HG03354 (cell line): Measurements from ENCODE around the gene B3GNT5.

Source experiments
- ATAC-seq: cut with Tn5 transposase; IDR thresholded peaks from one replicate; pipeline ENCODE4 v1.9.1; 2021; ENCODE audit warnings: mild to moderate bottlenecking; ENCODE audit not compliant: unreplicated experiment, poor library complexity, severe bottlenecking

B3GNT5 gene

GRCh38 chr3:183252973-183253527, at the start of gene B3GNT5:
Gene B3GNT5, plus strand, starts transcription at chr3:183253253. Its CDS starts 16,546 bp downstream, at chr3:183269799.
- ATAC-seq, result no peak

GRCh38 chr3:183203670-183204069, 49.4 kb upstream of the B3GNT5 start:
- ATAC-seq, result no peak

DNA sequence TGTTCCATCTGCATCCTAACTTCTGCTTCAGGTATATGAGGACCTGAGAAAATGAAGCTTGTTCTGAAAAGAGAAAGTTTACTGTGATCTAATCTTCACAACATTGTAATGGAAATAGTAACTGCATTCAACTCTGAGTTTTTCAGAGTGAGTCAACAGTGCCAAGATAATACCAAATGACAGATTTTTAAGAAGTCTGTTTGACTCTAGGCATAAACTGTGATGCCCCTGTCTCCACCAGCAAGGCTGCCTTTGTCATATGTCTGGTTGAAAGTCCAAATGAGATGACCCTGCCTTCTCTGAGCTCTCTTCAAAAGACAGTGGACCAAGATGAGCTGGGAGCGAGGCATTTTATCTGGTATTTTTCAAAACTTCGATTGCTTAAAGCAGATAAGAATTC, 44.8 kb upstream of the B3GNT5 start:
- no peak for ATAC-seq

DNA sequence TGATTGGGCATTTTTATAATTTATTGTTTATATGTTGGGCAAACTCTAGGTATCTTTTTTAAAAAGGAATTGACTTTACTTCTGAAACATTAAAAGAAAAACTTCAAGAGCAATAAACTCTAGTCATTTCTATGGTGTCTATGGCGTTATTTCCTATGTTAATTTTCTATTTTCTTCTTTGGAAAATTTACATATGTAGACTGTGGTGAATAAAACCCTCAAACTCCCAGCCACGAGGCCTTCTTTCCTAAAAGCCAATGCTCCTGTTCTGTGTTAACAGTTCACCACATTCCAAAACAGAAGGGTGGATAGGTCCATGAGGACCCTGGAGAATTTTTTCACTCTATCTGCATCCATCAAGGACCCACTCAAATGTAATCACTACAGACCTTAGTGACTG, 44.3 kb upstream of the B3GNT5 start:
- ATAC-seq, result no peak

- no peak for ATAC-seq
Observed at GRCh38 chr3:183210341-183210740, 42.7 kb upstream of the B3GNT5 start.

GRCh38 chr3:183210862-183211341, 42.2 kb upstream of the B3GNT5 start:
- no peak for ATAC-seq

GRCh38 chr3:183211352-183211751, 41.7 kb upstream of the B3GNT5 start:
- ATAC-seq, result no peak

DNA sequence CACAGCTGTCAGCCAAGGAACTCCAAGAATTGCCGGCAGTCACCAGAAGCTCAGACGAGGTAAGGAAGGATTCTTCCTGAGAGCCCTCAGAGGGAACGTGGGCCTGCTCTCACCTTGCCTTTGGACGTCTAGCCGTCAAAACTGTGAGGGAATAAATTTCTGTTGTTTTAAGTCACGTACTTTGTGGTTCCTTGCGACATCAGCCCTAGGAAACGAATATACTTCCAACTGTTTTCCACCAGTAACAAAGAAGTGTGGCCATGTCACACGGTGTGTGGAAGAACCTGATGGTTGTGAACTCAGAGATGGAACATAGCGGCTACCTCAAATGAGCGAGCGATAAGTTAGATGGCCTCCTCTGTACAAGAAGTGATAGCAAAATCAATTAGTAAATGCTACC, 41.0 kb upstream of the B3GNT5 start:
- no peak for ATAC-seq

DNA sequence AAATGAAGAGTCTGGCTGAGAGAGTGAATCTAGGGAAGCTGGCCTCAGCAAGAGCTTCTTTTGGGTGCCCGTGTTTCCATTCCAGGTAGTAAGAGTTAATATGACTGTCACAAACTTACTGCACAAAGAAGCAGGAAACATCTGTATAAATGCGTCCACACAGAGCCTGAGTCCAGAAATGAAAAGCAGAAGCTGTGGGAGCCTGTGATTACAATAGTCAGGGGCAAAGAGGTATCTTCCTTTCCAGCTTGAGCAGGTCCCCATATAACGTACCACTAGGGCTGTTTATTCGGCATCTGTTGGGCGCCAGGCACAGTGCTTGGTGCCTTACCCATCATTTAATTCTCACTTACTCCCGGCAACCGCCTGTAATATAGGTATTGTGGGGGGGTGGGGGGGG, 40.5 kb upstream of the B3GNT5 start:
- ATAC-seq, result no peak

DNA sequence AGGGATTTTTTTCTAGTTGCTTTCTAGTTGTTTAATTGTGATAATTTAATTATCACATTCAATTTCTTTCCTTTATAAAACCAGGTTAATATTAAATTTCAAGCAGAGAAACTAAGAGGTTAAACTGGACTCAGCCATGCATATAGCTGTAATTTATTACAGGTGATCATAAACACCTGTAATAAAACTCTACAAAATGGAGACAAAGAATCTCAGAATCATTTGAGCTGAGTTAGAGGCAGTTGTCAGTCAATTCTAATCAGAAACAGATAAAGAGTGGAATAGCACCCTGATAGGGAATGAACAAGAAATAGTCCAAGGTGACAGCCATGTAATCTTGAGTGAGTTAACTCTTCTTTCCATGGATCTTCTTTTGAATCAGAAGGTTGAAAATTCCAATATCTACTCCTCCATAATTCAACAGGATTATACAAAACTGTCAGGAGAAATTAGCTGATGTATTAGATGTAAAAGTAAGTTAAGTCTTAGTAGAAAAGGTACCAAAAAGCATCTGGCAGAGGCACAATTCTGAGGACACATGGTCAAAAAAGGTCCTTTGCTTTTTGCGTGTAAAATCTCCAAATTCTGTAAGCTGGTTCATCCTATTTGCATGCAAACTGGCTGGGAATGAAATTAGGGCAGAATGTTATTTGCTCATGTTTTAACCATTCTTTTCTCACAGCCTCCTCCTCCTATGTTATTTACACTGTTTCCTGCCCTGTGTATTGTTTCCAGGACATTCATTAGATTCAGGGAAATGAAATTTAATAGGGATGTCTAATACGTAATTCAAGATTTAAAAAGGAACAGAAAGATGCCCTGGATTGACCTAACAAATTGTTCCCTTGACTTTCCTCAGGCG, 39.4 kb upstream of the B3GNT5 start:
- no peak for ATAC-seq

GRCh38 chr3:183214277-183214612, 38.8 kb upstream of the B3GNT5 start:
- no peak for ATAC-seq

GRCh38 chr3:183215591-183216202, 37.4 kb upstream of the B3GNT5 start:
- ATAC-seq, result no peak

- ATAC-seq, result no peak
Observed at GRCh38 chr3:183217548-183218332, 35.3 kb upstream of the B3GNT5 start.

- ATAC-seq, result no peak
Observed at GRCh38 chr3:183218826-183219225, 34.2 kb upstream of the B3GNT5 start.

DNA sequence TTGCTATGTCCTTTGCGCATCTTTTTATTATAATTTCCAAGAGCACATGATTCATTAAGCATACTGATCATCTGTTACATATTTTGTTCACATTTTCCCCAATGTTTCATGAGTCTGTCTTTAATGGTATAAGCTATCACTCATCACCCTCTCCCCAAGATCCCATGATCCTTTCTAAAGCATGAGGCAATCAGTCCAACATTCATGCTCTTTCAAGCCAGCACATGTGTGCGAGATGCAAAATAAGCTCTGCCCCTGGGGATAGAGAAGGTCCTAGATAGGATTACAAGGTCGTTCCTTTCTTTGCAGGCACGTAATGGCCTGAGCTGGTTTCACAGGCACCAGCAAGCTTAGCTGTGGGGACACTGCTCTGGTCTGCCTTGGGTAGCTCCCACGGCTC, 32.2 kb upstream of the B3GNT5 start:
- ATAC-seq, result no peak

DNA sequence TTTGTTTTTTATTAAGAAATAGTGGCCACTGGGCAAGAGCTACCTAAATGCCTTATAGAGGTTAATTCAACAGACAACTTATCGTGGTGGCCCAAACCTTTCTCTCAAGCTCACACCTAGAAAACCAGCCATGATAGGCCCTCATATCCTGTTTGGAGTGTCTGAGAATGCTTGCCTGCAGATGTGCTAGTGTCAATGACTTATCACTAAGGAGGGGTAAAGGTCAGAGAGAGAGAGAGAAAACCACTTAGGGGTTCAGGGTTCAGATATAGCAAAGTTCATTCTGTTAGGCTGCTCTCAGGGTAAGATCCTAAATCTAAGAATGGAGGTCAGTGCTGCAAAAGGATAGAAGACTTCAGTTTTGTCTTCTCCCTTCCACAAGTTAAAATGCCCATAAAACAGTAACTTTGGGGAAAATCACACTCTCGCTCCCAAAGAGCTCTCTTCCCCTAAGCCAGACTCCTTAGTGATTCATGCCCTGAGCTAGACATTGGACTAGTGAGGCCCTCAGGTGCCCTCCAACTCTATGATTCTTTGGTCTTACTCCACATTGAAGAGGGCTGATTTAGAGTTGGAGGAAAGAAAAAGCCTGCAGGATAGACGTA, 30.3 kb upstream of the B3GNT5 start:
- ATAC-seq, result no peak

DNA sequence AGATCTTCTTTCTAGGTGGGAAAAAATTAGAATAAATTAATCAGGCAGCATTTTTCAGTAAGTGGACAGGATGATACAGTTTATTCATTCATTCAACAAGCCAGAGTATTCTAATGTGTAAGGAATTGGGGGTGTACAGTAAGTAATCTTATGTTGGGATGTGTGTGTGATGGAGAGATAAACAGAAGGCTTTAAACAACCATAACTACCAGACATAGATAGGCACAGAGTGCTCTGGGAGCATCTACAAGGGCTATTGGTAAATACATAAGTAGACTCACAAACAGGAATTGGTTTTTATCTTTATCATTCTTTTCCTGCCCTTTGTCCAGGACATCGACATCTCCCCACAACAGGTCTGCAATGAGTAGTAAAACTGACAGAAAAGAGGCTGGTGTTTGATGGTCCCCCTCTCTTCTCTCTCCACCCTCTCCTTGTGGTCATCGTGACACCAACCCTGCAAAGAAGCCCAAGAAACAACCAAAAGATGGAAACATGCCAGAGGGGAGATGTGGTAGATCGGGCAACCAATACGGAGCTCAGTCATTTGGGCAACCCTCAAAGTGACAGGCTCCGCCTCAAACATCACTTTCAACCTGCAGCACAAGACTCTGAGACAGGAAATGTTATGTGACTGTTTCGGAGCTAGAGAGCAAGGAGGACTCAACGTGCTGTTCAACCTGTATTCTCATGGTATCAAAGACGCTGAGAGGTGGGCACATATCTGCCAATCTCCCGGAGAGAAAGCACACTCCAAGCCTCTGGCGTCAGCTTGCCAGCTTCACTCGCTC, 28.7 kb upstream of the B3GNT5 start:
- no peak for ATAC-seq

DNA sequence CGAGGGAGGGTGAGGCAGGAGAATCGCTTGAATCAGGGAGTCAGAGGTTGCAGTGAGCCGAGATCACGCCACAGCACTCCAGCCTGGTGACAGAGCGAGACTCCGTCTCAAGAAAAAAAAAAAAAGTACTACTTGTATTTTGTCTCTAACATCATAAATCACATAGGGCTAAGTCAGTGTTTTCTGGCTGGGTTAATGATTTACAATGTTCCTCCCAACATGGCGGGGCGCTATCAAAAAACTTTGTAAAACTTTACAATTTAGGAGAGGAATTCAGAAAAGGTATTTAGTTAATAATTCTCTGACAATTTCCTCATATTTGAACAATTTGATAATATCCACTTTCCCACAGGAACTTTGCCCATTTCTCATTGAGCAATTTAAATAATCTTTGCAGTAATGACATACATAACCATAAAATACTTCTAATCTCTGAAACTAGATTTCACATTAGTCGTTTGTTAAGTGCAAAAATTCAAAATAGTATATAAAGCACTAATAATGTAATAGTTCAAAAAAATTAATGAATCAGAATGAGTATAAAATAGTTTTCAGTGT, 26.6 kb upstream of the B3GNT5 start:
- ATAC-seq, result no peak

GRCh38 chr3:183227586-183227985, 25.5 kb upstream of the B3GNT5 start:
- no peak for ATAC-seq
